ENCODE results near the gene PTH1R.

The PTH1R gene

GRCh38 chr3:46843508-46843907 is 34.0 kb upstream of the PTH1R start:
- no peak overlapping the region for H3K4me3 ChIP-seq (ENCODE audit: low read length)
- H3K9me3 ChIP-seq (ENCODE audit: control insufficient read depth, insufficient read depth, low read length): no peaks in the 10 kb centered on the region; the same call in 1 of the 2 replicates
- no peak overlapping the region for H3K27ac ChIP-seq (ENCODE audit: low read length)
- H3K36me3 ChIP-seq (ENCODE audit: control insufficient read depth, insufficient read depth, low read length): no peaks in the 10 kb centered on the region
- WGBS (ENCODE audit: insufficient coverage, insufficient read length): no CpG with 5 or more reads among the region's 3 CpGs
- DNase-seq (ENCODE audit: low read depth, low spot score): no peak
- no peaks in the 10 kb centered on the region for H3K27me3 ChIP-seq (ENCODE audit: control insufficient read depth, insufficient read depth, low read length)
- peaks cover 5% of the 10 kb centered on the region; the same call in 1 of the 2 replicates for H3K4me1 ChIP-seq (ENCODE audit: control insufficient read depth, insufficient read depth, low read length)

- DNase-seq (ENCODE audit: low read depth, low spot score): no peak
- no peaks in the 10 kb centered on the region for H3K9me3 ChIP-seq (ENCODE audit: control insufficient read depth, insufficient read depth, low read length)
- H3K27me3 ChIP-seq (ENCODE audit: control insufficient read depth, insufficient read depth, low read length): no peaks in the 10 kb centered on the region
- H3K27ac ChIP-seq (ENCODE audit: low read length): no peak overlapping the region
- no peak overlapping the region for H3K4me3 ChIP-seq (ENCODE audit: low read length)
- H3K36me3 ChIP-seq (ENCODE audit: control insufficient read depth, insufficient read depth, low read length): no peaks in the 10 kb centered on the region
- no CpG with 5 or more reads among the region's 3 CpGs for WGBS (ENCODE audit: insufficient coverage, insufficient read length)
- H3K4me1 ChIP-seq (ENCODE audit: control insufficient read depth, insufficient read depth, low read length): peaks cover 5% of the 10 kb centered on the region; the same call in 1 of the 2 replicates
Measured at GRCh38 chr3:46844397-46844796, 33.1 kb upstream of the PTH1R start.

GRCh38 chr3:46844881-46845312 is 32.6 kb upstream of the PTH1R start:
- no CpG with 5 or more reads among the region's 11 CpGs for WGBS (ENCODE audit: insufficient coverage, insufficient read length)
- H3K4me3 ChIP-seq (ENCODE audit: low read length): no peak overlapping the region; the same call in 1 of the 2 replicates

GRCh38 chr3:46845397-46845859 is 32.1 kb upstream of the PTH1R start:
- no peaks in the 10 kb centered on the region for H3K9me3 ChIP-seq (ENCODE audit: control insufficient read depth, insufficient read depth, low read length)
- no peak for DNase-seq (ENCODE audit: low read depth, low spot score)
- H3K4me1 ChIP-seq (ENCODE audit: control insufficient read depth, insufficient read depth, low read length): peaks cover 5% of the 10 kb centered on the region; the same call in 1 of the 2 replicates
- H3K4me3 ChIP-seq (ENCODE audit: low read length): peak overlapping the region; percentile 39; the same call in 1 of the 2 replicates
- WGBS (ENCODE audit: insufficient coverage, insufficient read length): no CpG with 5 or more reads among the region's 23 CpGs
- no peaks in the 10 kb centered on the region for H3K36me3 ChIP-seq (ENCODE audit: control insufficient read depth, insufficient read depth, low read length)
- no peaks in the 10 kb centered on the region for H3K27me3 ChIP-seq (ENCODE audit: control insufficient read depth, insufficient read depth, low read length)
- H3K27ac ChIP-seq (ENCODE audit: low read length): no peak overlapping the region

More at GRCh38 chr3:46844881-46845312, 32.6 kb upstream of the PTH1R start:
- Histone ChIP-seq H3K9me3 (ENCODE audit: control insufficient read depth, insufficient read depth, low read length) (no peaks in the 10 kb centered on the region), H3K27me3 (ENCODE audit: control insufficient read depth, insufficient read depth, low read length) (no peaks in the 10 kb centered on the region), H3K4me1 (ENCODE audit: control insufficient read depth, insufficient read depth, low read length) (peaks cover 5% of the 10 kb centered on the region; the same call in 1 of the 2 replicates), H3K27ac (ENCODE audit: low read length) (no peak overlapping the region), H3K36me3 (ENCODE audit: control insufficient read depth, insufficient read depth, low read length) (no peaks in the 10 kb centered on the region)
- no peak for DNase-seq (ENCODE audit: low read depth, low spot score)

GRCh38 chr3:46845860-46846623 is 31.5 kb upstream of the PTH1R start:
- no peaks in the 10 kb centered on the region for H3K36me3 ChIP-seq (ENCODE audit: control insufficient read depth, insufficient read depth, low read length)
- H3K9me3 ChIP-seq (ENCODE audit: control insufficient read depth, insufficient read depth, low read length): no peaks in the 10 kb centered on the region
- peak overlapping the region; percentile 39; the same call in 1 of the 2 replicates for H3K4me3 ChIP-seq (ENCODE audit: low read length)
- no CpG with 5 or more reads among the region's 53 CpGs for WGBS (ENCODE audit: insufficient coverage, insufficient read length)
- DNase-seq (ENCODE audit: low read depth, low spot score): peak; percentile 35
- H3K4me1 ChIP-seq (ENCODE audit: control insufficient read depth, insufficient read depth, low read length): peaks cover 5% of the 10 kb centered on the region; the same call in 1 of the 2 replicates
- H3K27me3 ChIP-seq (ENCODE audit: control insufficient read depth, insufficient read depth, low read length): no peaks in the 10 kb centered on the region
- H3K27ac ChIP-seq (ENCODE audit: low read length): no peak overlapping the region

GRCh38 chr3:46846624-46847542 is 30.6 kb upstream of the PTH1R start:
- WGBS (ENCODE audit: insufficient coverage, insufficient read length): no CpG with 5 or more reads among the region's 9 CpGs
- Histone ChIP-seq H3K4me3 (ENCODE audit: low read length) (no peak overlapping the region), H3K9me3 (ENCODE audit: control insufficient read depth, insufficient read depth, low read length) (no peaks in the 10 kb centered on the region), H3K27me3 (ENCODE audit: control insufficient read depth, insufficient read depth, low read length) (no peaks in the 10 kb centered on the region), H3K4me1 (ENCODE audit: control insufficient read depth, insufficient read depth, low read length) (peaks cover 5% of the 10 kb centered on the region; the same call in 1 of the 2 replicates), H3K36me3 (ENCODE audit: control insufficient read depth, insufficient read depth, low read length) (no peaks in the 10 kb centered on the region), H3K27ac (ENCODE audit: low read length) (no peak overlapping the region)
- no peak for DNase-seq (ENCODE audit: low read depth, low spot score)

GRCh38 chr3:46847744-46848143 is 29.8 kb upstream of the PTH1R start:
- Histone ChIP-seq H3K9me3 (ENCODE audit: control insufficient read depth, insufficient read depth, low read length) (no peaks in the 10 kb centered on the region), H3K4me3 (ENCODE audit: low read length) (no peak overlapping the region), H3K27me3 (ENCODE audit: control insufficient read depth, insufficient read depth, low read length) (no peaks in the 10 kb centered on the region), H3K4me1 (ENCODE audit: control insufficient read depth, insufficient read depth, low read length) (peaks cover 5% of the 10 kb centered on the region; the same call in 1 of the 2 replicates), H3K27ac (ENCODE audit: low read length) (no peak overlapping the region), H3K36me3 (ENCODE audit: control insufficient read depth, insufficient read depth, low read length) (no peaks in the 10 kb centered on the region)
- DNase-seq (ENCODE audit: low read depth, low spot score): no peak
- no CpG with 5 or more reads among the region's 5 CpGs for WGBS (ENCODE audit: insufficient coverage, insufficient read length)

GRCh38 chr3:46848271-46849044 is 29.1 kb upstream of the PTH1R start:
- WGBS (ENCODE audit: insufficient coverage, insufficient read length): no CpG with 5 or more reads among the region's 12 CpGs
- Histone ChIP-seq H3K4me1 (ENCODE audit: control insufficient read depth, insufficient read depth, low read length) (peaks cover 5% of the 10 kb centered on the region; the same call in 1 of the 2 replicates), H3K36me3 (ENCODE audit: control insufficient read depth, insufficient read depth, low read length) (no peaks in the 10 kb centered on the region), H3K4me3 (ENCODE audit: low read length) (no peak overlapping the region), H3K27ac (ENCODE audit: low read length) (no peak overlapping the region), H3K27me3 (ENCODE audit: control insufficient read depth, insufficient read depth, low read length) (no peaks in the 10 kb centered on the region), H3K9me3 (ENCODE audit: control insufficient read depth, insufficient read depth, low read length) (no peaks in the 10 kb centered on the region)
- peak; percentile 54 for DNase-seq (ENCODE audit: low read depth, low spot score)

GRCh38 chr3:46849045-46849631 is 28.4 kb upstream of the PTH1R start:
- no peak overlapping the region for H3K27ac ChIP-seq (ENCODE audit: low read length)
- H3K36me3 ChIP-seq (ENCODE audit: control insufficient read depth, insufficient read depth, low read length): no peaks in the 10 kb centered on the region
- no peak overlapping the region for H3K4me3 ChIP-seq (ENCODE audit: low read length)
- H3K4me1 ChIP-seq (ENCODE audit: control insufficient read depth, insufficient read depth, low read length): peaks cover 5% of the 10 kb centered on the region; the same call in 1 of the 2 replicates
- no peaks in the 10 kb centered on the region for H3K9me3 ChIP-seq (ENCODE audit: control insufficient read depth, insufficient read depth, low read length)
- no peak for DNase-seq (ENCODE audit: low read depth, low spot score)
- no CpG with 5 or more reads among the region's 7 CpGs for WGBS (ENCODE audit: insufficient coverage, insufficient read length)
- H3K27me3 ChIP-seq (ENCODE audit: control insufficient read depth, insufficient read depth, low read length): no peaks in the 10 kb centered on the region
